Stimulated activated CD8-positive, alpha-beta memory T cell treated with anti-CD3 and anti-CD28 coated beads, Interleukin-2, amount 100 ng/mL, for 1 hour (primary cell): ENCODE data around the gene RRM1.
"Not testable (repeated sequence)": the region's sequence is repeated elsewhere in the genome, so short reads cannot be mapped to it uniquely, and the experiment has no call there.

Experiments
- DNase-seq, 2 donors: peaks; one replicate each; pipeline ENCODE4 v3.0.0-alpha.2; 2020; ENCODE audit warnings: low read depth in 2 of 2

Gene RRM1

GRCh38 chr11:4138497-4138896 lies 43.9 kb downstream of the RRM1 start:
- no peak for DNase-seq

- DNase-seq: no peak
Measured at GRCh38 chr11:4140067-4140636, 45.6 kb downstream of the RRM1 start.

GRCh38 chr11:4146070-4146771 lies 51.6 kb downstream of the RRM1 start:
- DNase-seq: no peak

- DNase-seq: no peak
Measured at GRCh38 chr11:4146772-4147098, 52.1 kb downstream of the RRM1 start.

GRCh38 chr11:4154503-4154902 lies 59.9 kb downstream of the RRM1 start:
- no peak for DNase-seq

- DNase-seq: no peak
Measured at GRCh38 chr11:4156571-4156970, 62.0 kb downstream of the RRM1 start.

- DNase-seq: not testable (repeated sequence)
Measured at GRCh38 chr11:4158818-4159217, 64.2 kb downstream of the RRM1 start.

- DNase-seq: no peak
Measured at GRCh38 chr11:4161305-4161704, 66.7 kb downstream of the RRM1 start.

- DNase-seq: no peak
Measured at GRCh38 chr11:4164884-4165590, 70.4 kb downstream of the RRM1 start.

- DNase-seq: no peak
Measured at GRCh38 chr11:4167292-4167691, 72.7 kb downstream of the RRM1 start.

GRCh38 chr11:4167758-4168157 lies 73.2 kb downstream of the RRM1 start:
- DNase-seq: no peak

GRCh38 chr11:4175620-4176350 lies 81.2 kb downstream of the RRM1 start:
- not testable (repeated sequence) for DNase-seq

GRCh38 chr11:4178813-4179662 lies 84.4 kb downstream of the RRM1 start:
- DNase-seq: no peak

- DNase-seq: no peak
Measured at GRCh38 chr11:4180441-4181183, 86.0 kb downstream of the RRM1 start.

GRCh38 chr11:4181782-4182721 lies 87.5 kb downstream of the RRM1 start:
- DNase-seq: no peak

- DNase-seq: no peak
Measured at GRCh38 chr11:4183410-4184057, 88.9 kb downstream of the RRM1 start.

GRCh38 chr11:4184163-4184916 lies 89.7 kb downstream of the RRM1 start:
- no peak for DNase-seq

- DNase-seq: no peak
Measured at GRCh38 chr11:4185561-4185960, 91.0 kb downstream of the RRM1 start.
